Sigmoid colon (tissue), 4 donors: ENCODE results near the gene SLC2A6.

ENCODE experiments used
- EP300 ChIP-seq, 4 donors: sonication (generic); formaldehyde crosslinking; IDR thresholded peaks; one replicate each; pipeline ENCODE4 v1.6.1; 2017; ENCODE audit warnings: antibody characterized with exemption in 4 of 4
- POLR2AphosphoS5 ChIP-seq, 4 donors: sonication (generic); formaldehyde crosslinking; IDR thresholded peaks; one replicate each; pipeline ENCODE4 v1.6.1; 2017; ENCODE audit warnings: antibody characterized with exemption in 4 of 4
- TF ChIP-seq, protein P1 (sequence below), 4 experiments: fragments of 450-650 bp in 3 of 4; fragments of 200-600 bp in 1 of 4; IDR thresholded peaks; one replicate each; pipeline ENCODE4 v1.5.1; 2016 to 2019; ENCODE audit warnings: antibody characterized with exemption in 4 of 4, mild to moderate bottlenecking in 3 of 4, moderate library complexity in 2 of 4

DNA sequence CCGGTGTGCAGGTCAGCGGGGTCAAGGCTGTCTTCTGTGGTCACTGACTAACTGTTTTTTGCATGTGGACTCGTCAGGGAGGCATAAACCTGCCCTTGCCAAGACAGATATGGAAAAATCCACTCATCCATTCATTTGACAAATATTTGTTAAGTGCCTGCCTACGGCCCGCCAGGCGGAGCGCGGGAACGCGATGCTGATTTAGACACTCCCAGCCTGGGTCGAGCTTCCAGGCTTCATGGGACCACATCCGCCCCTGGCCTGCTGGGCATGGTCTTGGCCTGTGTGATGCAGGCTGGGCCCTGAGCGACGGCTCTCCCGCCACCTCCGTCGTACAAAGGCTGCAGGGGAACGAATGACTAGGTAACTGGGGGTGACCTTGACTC, 27.7 kb upstream of the SLC2A6 start:
- TF ChIP-seq, protein P1, sequence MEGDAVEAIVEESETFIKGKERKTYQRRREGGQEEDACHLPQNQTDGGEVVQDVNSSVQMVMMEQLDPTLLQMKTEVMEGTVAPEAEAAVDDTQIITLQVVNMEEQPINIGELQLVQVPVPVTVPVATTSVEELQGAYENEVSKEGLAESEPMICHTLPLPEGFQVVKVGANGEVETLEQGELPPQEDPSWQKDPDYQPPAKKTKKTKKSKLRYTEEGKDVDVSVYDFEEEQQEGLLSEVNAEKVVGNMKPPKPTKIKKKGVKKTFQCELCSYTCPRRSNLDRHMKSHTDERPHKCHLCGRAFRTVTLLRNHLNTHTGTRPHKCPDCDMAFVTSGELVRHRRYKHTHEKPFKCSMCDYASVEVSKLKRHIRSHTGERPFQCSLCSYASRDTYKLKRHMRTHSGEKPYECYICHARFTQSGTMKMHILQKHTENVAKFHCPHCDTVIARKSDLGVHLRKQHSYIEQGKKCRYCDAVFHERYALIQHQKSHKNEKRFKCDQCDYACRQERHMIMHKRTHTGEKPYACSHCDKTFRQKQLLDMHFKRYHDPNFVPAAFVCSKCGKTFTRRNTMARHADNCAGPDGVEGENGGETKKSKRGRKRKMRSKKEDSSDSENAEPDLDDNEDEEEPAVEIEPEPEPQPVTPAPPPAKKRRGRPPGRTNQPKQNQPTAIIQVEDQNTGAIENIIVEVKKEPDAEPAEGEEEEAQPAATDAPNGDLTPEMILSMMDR (IDR thresholded peaks at IDR 0.05), result no peak
- TF ChIP-seq POLR2AphosphoS5 (IDR thresholded peaks at IDR 0.05) (peak in 1 of 4 donors; percentile 50), EP300 (IDR thresholded peaks at IDR 0.05) (no peak)
